H1 (cell line): ENCODE results near the gene PPP2R2C. TPM values are rescaled to one million over a fixed set of nuclear protein-coding genes. Genes with fewer than 3 reads are reported as not detected.

Source experiments
- CTCF ChIA-PET: fragments of 300-600 bp; sonication (Branson Sonifier 250); formaldehyde crosslinking; loops from one replicate; lab custom pipeline; 2021; ENCODE audit not compliant: partially characterized antibody; lab: Charles Lee
- POLR2A ChIA-PET: fragments of 300-600 bp; sonication (Branson Sonifier 250); formaldehyde crosslinking; loops from one replicate; lab custom pipeline; 2021; ENCODE audit warnings: inconsistent platforms; ENCODE audit not compliant: partially characterized antibody; lab: Charles Lee
- DNase-seq, 2 experiments: peaks; one replicate each; pipeline versions ENCODE4 v3.0.0 to v3.0.0-alpha.2; 2010 to 2022; ENCODE audit warnings: low spot score in 2 of 2, low read depth in 1 of 2, mixed read lengths in 1 of 2
- FAIRE-seq: peaks from 2 replicates; lab custom pipeline; 2011; peaks lifted over from hg19 to GRCh38; lab: Jason Lieb, UNC
- H2AFZ ChIP-seq: 2 replicates; pipeline ENCODE4 v1.8.1; 2012; ENCODE audit warnings: low read length, inconsistent platforms
- H2AK5ac ChIP-seq: 2 replicates; pipeline ENCODE4 v1.6.1; 2013; ENCODE audit warnings: low read depth, low read length
- H2BK120ac ChIP-seq: replicated peaks from 2 replicates; pipeline ENCODE3; 2013; ENCODE audit warnings: low read depth, low read length, inconsistent platforms
- H2BK12ac ChIP-seq: 2 replicates; pipeline ENCODE4 v1.6.1; 2013; ENCODE audit warnings: low read depth, low read length
- H2BK15ac ChIP-seq: 2 replicates; pipeline ENCODE4 v1.6.1; 2013; ENCODE audit warnings: low read length
- H2BK20ac ChIP-seq: 2 replicates; pipeline ENCODE4 v1.6.1; 2013; ENCODE audit warnings: low read length
- H2BK5ac ChIP-seq: 2 replicates; pipeline ENCODE4 v1.6.1; 2013; ENCODE audit warnings: low read depth, low read length
- H3K14ac ChIP-seq: 2 replicates; pipeline ENCODE4 v1.6.1; 2013; ENCODE audit warnings: inconsistent platforms; ENCODE audit not compliant: insufficient read length
- H3K18ac ChIP-seq: 2 replicates; pipeline ENCODE4 v1.6.1; 2013; ENCODE audit warnings: low read length; ENCODE audit errors: extremely low read depth
- H3K23ac ChIP-seq: 2 replicates; pipeline ENCODE4 v1.6.1; 2013; ENCODE audit warnings: inconsistent platforms; ENCODE audit not compliant: insufficient read length
- H3K23me2 ChIP-seq: 2 replicates; pipeline ENCODE4 v1.6.1; 2013; ENCODE audit warnings: low read depth, low read length
- H3K27ac ChIP-seq: 2 replicates; pipeline ENCODE4 v1.6.1; 2011; ENCODE audit warnings: low read depth, low read length, inconsistent platforms
- H3K27me3 ChIP-seq, 4 experiments: replicated peaks in 1 of 4; 1 replicate in 1 of 4; 2 replicates in 3 of 4; pipeline versions ENCODE4 v1.6.1 to v1.8.1; 2011 to 2013; ENCODE audit warnings: low read length in 3 of 4, mild to moderate bottlenecking in 3 of 4, inconsistent platforms in 2 of 4, mixed read lengths in 2 of 4, moderate library complexity in 1 of 4; ENCODE audit not compliant: control insufficient read depth in 3 of 4, insufficient read depth in 3 of 4; ENCODE audit errors: extremely low read depth in 1 of 4
- H3K36me3 ChIP-seq, 4 experiments: 2 replicates each; pipeline versions ENCODE4 v1.6.1 to v1.8.1; 2011 to 2013; ENCODE audit warnings: mild to moderate bottlenecking in 4 of 4, low read length in 3 of 4, moderate library complexity in 2 of 4, control low read depth in 1 of 4, inconsistent platforms in 1 of 4; ENCODE audit not compliant: insufficient read depth in 4 of 4, control insufficient read depth in 2 of 4
- H3K4ac ChIP-seq: replicated peaks from 2 replicates; pipeline ENCODE3; 2013; ENCODE audit warnings: low read length, low read depth, mixed read lengths, inconsistent platforms; ENCODE audit not compliant: insufficient read length
- H3K4me1 ChIP-seq, 4 experiments: replicated peaks in 1 of 4; 1 replicate in 1 of 4; 2 replicates in 3 of 4; pipeline versions ENCODE4 v1.6.1 to v1.8.1; 2011 to 2013; ENCODE audit warnings: low read length in 3 of 4, inconsistent platforms in 2 of 4, mixed read lengths in 1 of 4; ENCODE audit not compliant: insufficient read depth in 4 of 4, control insufficient read depth in 3 of 4
- H3K4me2 ChIP-seq, 2 experiments: 2 replicates each; pipeline versions ENCODE4 v1.6.1 to v1.8.1; 2011 to 2013; ENCODE audit warnings: low read depth in 2 of 2, low read length in 2 of 2, control low read depth in 1 of 2, inconsistent platforms in 1 of 2, mild to moderate bottlenecking in 1 of 2; ENCODE audit not compliant: insufficient read depth in 1 of 2
- H3K4me3 ChIP-seq, 4 experiments: fragments of 200-600, 300-600 bp in 1 of 4; sonication (generic), shearing (Covaris generic), sonication (Bioruptor Twin) in 1 of 4; 2 replicates each; pipeline versions ENCODE4 v1.5.1 to v1.8.1; 2011 to 2016; ENCODE audit warnings: low read length in 4 of 4, low read depth in 3 of 4, control low read depth in 2 of 4, inconsistent platforms in 2 of 4, mild to moderate bottlenecking in 2 of 4, mixed read lengths in 1 of 4, moderate library complexity in 1 of 4; ENCODE audit not compliant: insufficient read depth in 2 of 4; ENCODE audit errors: extremely low read depth in 1 of 4
- H3K56ac ChIP-seq: replicated peaks from 2 replicates; pipeline ENCODE3; 2013; ENCODE audit warnings: low read depth, mild to moderate bottlenecking, mixed read lengths, low read length, inconsistent platforms; ENCODE audit not compliant: insufficient read length
- H3K79me1 ChIP-seq: 2 replicates; pipeline ENCODE4 v1.6.1; 2013; ENCODE audit warnings: low read depth, low read length, control low read depth
- H3K79me2 ChIP-seq, 2 experiments: 2 replicates each; pipeline versions ENCODE4 v1.6.1 to v1.8.1; 2012 to 2013; ENCODE audit warnings: low read length in 2 of 2, mild to moderate bottlenecking in 2 of 2, inconsistent platforms in 1 of 2; ENCODE audit not compliant: insufficient read depth in 2 of 2, control insufficient read depth in 1 of 2
- H3K9ac ChIP-seq, 4 experiments: replicated peaks in 1 of 4; 1 replicate in 1 of 4; 2 replicates in 3 of 4; pipeline versions ENCODE4 v1.6.1 to v1.8.1; 2011 to 2013; ENCODE audit warnings: low read depth in 3 of 4, low read length in 3 of 4, control low read depth in 2 of 4, mild to moderate bottlenecking in 2 of 4, moderate library complexity in 2 of 4, inconsistent platforms in 1 of 4; ENCODE audit errors: extremely low read depth in 1 of 4
- H3K9me3 ChIP-seq, 2 experiments: 2 replicates each; pipeline versions ENCODE4 v1.6.1 to v1.8.1; 2012 to 2013; ENCODE audit warnings: mild to moderate bottlenecking in 2 of 2, moderate library complexity in 2 of 2, control low read depth in 1 of 2, inconsistent platforms in 1 of 2, low read depth in 1 of 2, low read length in 1 of 2, mixed read lengths in 1 of 2; ENCODE audit not compliant: insufficient read depth in 2 of 2
- H4K20me1 ChIP-seq, 2 experiments: replicated peaks in 1 of 2; 2 replicates each; pipeline versions ENCODE3 to v1.8.1; 2011 to 2013; ENCODE audit warnings: inconsistent platforms in 2 of 2, low read length in 2 of 2, mild to moderate bottlenecking in 1 of 2; ENCODE audit not compliant: insufficient read depth in 2 of 2, control insufficient read depth in 1 of 2
- H4K5ac ChIP-seq: 2 replicates; pipeline ENCODE4 v1.6.1; 2013; ENCODE audit warnings: low read length, low read depth, mixed read lengths, inconsistent platforms; ENCODE audit not compliant: insufficient read length
- H4K8ac ChIP-seq: 2 replicates; pipeline ENCODE4 v1.8.0; 2013; ENCODE audit warnings: mild to moderate bottlenecking, moderate library complexity, low read length, inconsistent platforms; ENCODE audit not compliant: insufficient read depth; ENCODE audit errors: extremely low read depth
- H4K91ac ChIP-seq: replicated peaks from 2 replicates; pipeline ENCODE3; 2013; ENCODE audit warnings: low read length, mixed read lengths, inconsistent platforms; ENCODE audit not compliant: insufficient read length
- CBX8 ChIP-seq: fragments of 300-800, 300-1000 bp; sonication (generic); IDR thresholded peaks from 2 replicates; pipeline ENCODE4 v1.7.1; 2016; ENCODE audit warnings: low read depth, low read length, borderline replicate concordance
- E2F6 ChIP-seq: IDR thresholded peaks from 2 replicates; pipeline ENCODE4 v1.6.1; 2012; ENCODE audit warnings: inconsistent platforms
- EGR1 ChIP-seq: IDR thresholded peaks from 2 replicates; pipeline ENCODE4 v1.6.1; 2011; ENCODE audit warnings: low read depth, low read length, borderline replicate concordance
- GABPA ChIP-seq: IDR thresholded peaks from 2 replicates; pipeline ENCODE4 v1.6.1; 2011; ENCODE audit warnings: mild to moderate bottlenecking, low read length, moderate library complexity, borderline replicate concordance; ENCODE audit not compliant: insufficient read depth
- HDAC2 ChIP-seq, 2 experiments: fragments of 300-600 bp in 1 of 2; sonication (generic) in 1 of 2; IDR thresholded peaks; 2 replicates each; pipeline ENCODE4 v1.6.1; 2011 to 2012; ENCODE audit warnings: low read depth in 2 of 2, low read length in 2 of 2, mild to moderate bottlenecking in 2 of 2, moderate library complexity in 2 of 2, borderline replicate concordance in 1 of 2, inconsistent platforms in 1 of 2
- JUN ChIP-seq: IDR thresholded peaks from 2 replicates; pipeline ENCODE4 v1.6.1; 2011; ENCODE audit warnings: low read depth, mild to moderate bottlenecking, improper control_type of control experiment, low read length
- MAX ChIP-seq: IDR thresholded peaks from 2 replicates; pipeline ENCODE4 v1.6.1; 2012; ENCODE audit warnings: inconsistent platforms
- NRF1 ChIP-seq: IDR thresholded peaks from 2 replicates; pipeline ENCODE4 v1.6.1; 2011; ENCODE audit warnings: mild to moderate bottlenecking, low read depth, low read length, improper control_type of control experiment
- POLR2AphosphoS5 ChIP-seq: IDR thresholded peaks from 2 replicates; pipeline ENCODE4 v1.6.1; 2011; ENCODE audit warnings: low read depth, low read length
- RFX5 ChIP-seq: IDR thresholded peaks from 2 replicates; pipeline ENCODE4 v1.6.1; 2011; ENCODE audit warnings: low read depth, low read length, improper control_type of control experiment, borderline replicate concordance
- SAP30 ChIP-seq: fragments of 300-600 bp; sonication (generic); IDR thresholded peaks from 2 replicates; pipeline ENCODE4 v1.7.1; 2012; ENCODE audit warnings: low read length, moderate library complexity, mild to moderate bottlenecking, inconsistent platforms; ENCODE audit not compliant: insufficient read depth, insufficient replicate concordance
- SP2 ChIP-seq: IDR thresholded peaks from 2 replicates; pipeline ENCODE4 v1.6.1; 2012; ENCODE audit warnings: mild to moderate bottlenecking, low read length, inconsistent platforms
- SRF ChIP-seq: IDR thresholded peaks from 2 replicates; pipeline ENCODE4 v1.6.1; 2011; ENCODE audit warnings: mild to moderate bottlenecking, low read depth, low read length, moderate library complexity
- SUZ12 ChIP-seq: fragments of 200-600 bp; sonication (generic); IDR thresholded peaks from 2 replicates; pipeline ENCODE4 v1.6.1; 2012; ENCODE audit warnings: mild to moderate bottlenecking, inconsistent platforms, low read length, moderate library complexity, mixed read lengths
- WGBS, 2 experiments: shearing (Covaris generic) in 1 of 2; methylation state at CpG; one replicate each; pipeline versions ENCODE4 v1.1.6 to v1.1.7; 2013 to 2015; ENCODE audit warnings: low lambda C conversion rate in 2 of 2, mixed read lengths in 2 of 2, inconsistent platforms in 1 of 2, low coverage in 1 of 2, missing lambda C conversion rate in 1 of 2; ENCODE audit not compliant: insufficient replicate concordance in 2 of 2, insufficient coverage in 1 of 2, insufficient read length in 1 of 2; ENCODE audit errors: extremely low coverage in 1 of 2, missing lambda C conversion rate in 1 of 2; 5-methylcytosine and 5-hydroxymethylcytosine counted together
- polyA plus RNA-seq, 7 experiments: library from polyadenylated mRNA; depleted of rRNA in 3 of 7; stranded (reverse) in 5 of 7; unstranded in 2 of 7; fragments of >200 nt in 5 of 7; fragments of 200-250 nt in 2 of 7; gene quantifications; 1 replicate in 5 of 7; 2 replicates in 1 of 7; 4 replicates in 1 of 7; pipeline versions ENCODE4 v1.2.1 to v1.2.3, GENCODE V29; 2011 to 2013; ENCODE audit warnings: missing spikeins in 2 of 7, mixed read lengths in 2 of 7
- total RNA-seq: library from RNA; stranded (reverse); fragmentation: NEBNext Ultra II Directional; extraction: Animal tissue kit (Norgen Biotek cat#: 25700); gene quantifications from 2 replicates; pipeline ENCODE4 v1.2.1, GENCODE V29; 2021

PPP2R2C gene
- total and polyA plus RNA-seq, 2 of the 8 experiments (the other 6 are each of a cell fraction or from before 2014, with no cell fraction given) = 6.4 TPM

GRCh38 chr4:6446130-6446482 is 26.3 kb downstream of the PPP2R2C start:
- no peak overlapping the region for H3K4ac ChIP-seq
- no peak overlapping the region for H3K14ac ChIP-seq
- no peak overlapping the region for H3K4me2 ChIP-seq
- H3K23me2 ChIP-seq = no peaks in the 10 kb centered on the region
- 92% methylated on average over 14 of the region's 14 CpGs; no CpG with 5 or more reads in 1 of the 2 experiments for whole genome bisulfite sequencing, 2 experiments
- no peak overlapping the region for H2BK12ac ChIP-seq
- no peaks in the 10 kb centered on the region for H3K9me3 ChIP-seq
- H3K36me3 ChIP-seq = no peaks in the 10 kb centered on the region
- no peaks in the 10 kb centered on the region for H3K79me1 ChIP-seq
- no peak overlapping the region for H2AK5ac ChIP-seq
- ChIA-PET POLR2A (no interaction called here), CTCF (interaction anchor here (1.2 to 1.6 kb wide), 2 partner anchors 13 to 115 kb away, joined by 4 read pairs; no protein-coding TSS in a partner anchor)
- H3K9ac ChIP-seq = no peak overlapping the region
- H3K56ac ChIP-seq = no peak overlapping the region
- H4K5ac ChIP-seq = no peak overlapping the region
- no peak overlapping the region for H3K18ac ChIP-seq
- no peak overlapping the region for H2BK120ac ChIP-seq
- H2BK15ac ChIP-seq = no peak overlapping the region
- no peak overlapping the region for H2AFZ ChIP-seq
- no peaks in the 10 kb centered on the region for H3K79me2 ChIP-seq
- H4K91ac ChIP-seq = no peak overlapping the region
- H2BK20ac ChIP-seq = no peak overlapping the region
- H3K27ac ChIP-seq = no peak overlapping the region
- FAIRE-seq = no peak
- no peak overlapping the region for H4K8ac ChIP-seq
- no peak for DNase-seq
- no peaks in the 10 kb centered on the region for H3K27me3 ChIP-seq
- H3K4me1 ChIP-seq = peaks cover 0 to 7% (median 2%) of the 10 kb centered on the region in 4 experiments; a peak in 4 of 7 replicates
- no peaks in the 10 kb centered on the region for H4K20me1 ChIP-seq
- no peak overlapping the region for H3K4me3 ChIP-seq
- no peak overlapping the region for H2BK5ac ChIP-seq
- no peak overlapping the region for H3K23ac ChIP-seq
- no peak for TF ChIP-seq GABPA
- no peak for TF ChIP-seq SUZ12
- TF ChIP-seq E2F6 = no peak
- no peak for TF ChIP-seq MAX
- no peak for TF ChIP-seq EGR1
- no peak for TF ChIP-seq SRF
- TF ChIP-seq HDAC2 (IDR thresholded peaks at IDR 0.05; ENCODE audit: borderline replicate concordance in 1 of 2, low read depth in 2 of 2, low read length in 2 of 2) = no peak
- no peak for TF ChIP-seq SP2
- no peak for TF ChIP-seq CBX8
- TF ChIP-seq POLR2AphosphoS5 = no peak
- TF ChIP-seq NRF1 = no peak
- no peak for TF ChIP-seq JUN
- TF ChIP-seq SAP30 = no peak
- TF ChIP-seq RFX5 = no peak
